Measurements from ENCODE around the gene SDS. TPM values are rescaled to one million over a fixed set of nuclear protein-coding genes. Genes with fewer than 3 reads are reported as not detected.

Gene SDS
- total and polyA plus RNA-seq, 2 of the 13 experiments (the other 11 are each of a cell fraction or from before 2014, with no cell fraction given), result not detected

- TF ChIP-seq ZNF281 (CRISPR knock-in tag; IDR thresholded peaks at IDR 0.05; ENCODE audit: borderline replicate concordance) (no peak), TIGD3 (CRISPR knock-in tag; IDR thresholded peaks at IDR 0.05; ENCODE audit: borderline replicate concordance) (no peak), PRPF4 (IDR thresholded peaks at IDR 0.05; ENCODE audit: low read depth, low read length, poor library complexity, severe bottlenecking) (no peak), SCMH1 (CRISPR knock-in tag; IDR thresholded peaks at IDR 0.05; ENCODE audit: borderline replicate concordance) (no peak), EHMT2 (IDR thresholded peaks at IDR 0.05; ENCODE audit: borderline replicate concordance, low read depth, low read length) (no peak), MXD3 (CRISPR knock-in tag; IDR thresholded peaks at IDR 0.05) (no peak; the same call in 1 of the 2 replicates), SNAPC5 (CRISPR knock-in tag; IDR thresholded peaks at IDR 0.05; ENCODE audit: borderline replicate concordance) (no peak; the same call in 1 of the 2 replicates), HDAC2 (CRISPR knock-in tag; IDR thresholded peaks at IDR 0.05) (peak; percentile 52; the same call in 1 of the 2 replicates), CBFB (CRISPR knock-in tag; IDR thresholded peaks at IDR 0.05) (0 out of 2 replicates have a peak, but pooled peaks have one; percentile 37), RARG (CRISPR knock-in tag; IDR thresholded peaks at IDR 0.05; ENCODE audit: low read depth) (no peak), TAF15 (IDR thresholded peaks at IDR 0.05; ENCODE audit: low read depth, low read length, poor library complexity, severe bottlenecking) (no peak), ZFY (CRISPR knock-in tag; IDR thresholded peaks at IDR 0.05) (peak; percentile 82), DMTF1 (CRISPR knock-in tag; IDR thresholded peaks at IDR 0.05) (no peak), ZNF121 (CRISPR knock-in tag; IDR thresholded peaks at IDR 0.05) (peak; percentile 58; the same call in 1 of the 2 replicates), FOXP4 (CRISPR knock-in tag; IDR thresholded peaks at IDR 0.05) (no peak), ZNF597 (CRISPR knock-in tag; IDR thresholded peaks at IDR 0.05) (no peak), ELF3 (CRISPR knock-in tag; IDR thresholded peaks at IDR 0.05) (peak; percentile 60), ZNF234 (CRISPR knock-in tag; conservative IDR thresholded peaks at IDR 0.05) (no peak)
Measured at GRCh38 chr12:113358381-113359132, 45.1 kb downstream of the SDS start, which contains the start of gene PLBD2 (continued).
